ENCODE results near the gene ANXA6.

The ANXA6 gene

DNA sequence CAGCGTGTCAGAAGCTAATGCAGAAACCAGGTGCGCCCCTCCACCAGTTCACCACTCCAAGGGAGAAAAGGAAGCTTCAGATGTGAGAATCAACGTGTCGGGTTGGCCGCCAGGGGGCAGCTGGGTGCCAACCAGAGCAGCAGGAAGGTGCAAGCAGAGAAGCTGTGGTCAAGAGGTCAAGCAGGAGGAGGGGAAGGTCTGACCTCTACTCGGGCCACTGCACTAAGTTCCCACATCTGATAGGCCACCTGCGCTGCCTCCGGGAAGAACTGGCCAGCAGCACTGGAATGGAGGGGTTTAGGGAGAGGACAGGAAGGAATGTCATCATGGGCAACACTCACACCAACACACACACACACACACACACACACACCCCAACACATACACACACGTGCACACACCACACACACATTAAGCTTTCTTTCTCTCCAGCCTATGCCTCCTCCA, 31.4 kb downstream of the ANXA6 start:
- FAIRE-seq, result no peak

DNA sequence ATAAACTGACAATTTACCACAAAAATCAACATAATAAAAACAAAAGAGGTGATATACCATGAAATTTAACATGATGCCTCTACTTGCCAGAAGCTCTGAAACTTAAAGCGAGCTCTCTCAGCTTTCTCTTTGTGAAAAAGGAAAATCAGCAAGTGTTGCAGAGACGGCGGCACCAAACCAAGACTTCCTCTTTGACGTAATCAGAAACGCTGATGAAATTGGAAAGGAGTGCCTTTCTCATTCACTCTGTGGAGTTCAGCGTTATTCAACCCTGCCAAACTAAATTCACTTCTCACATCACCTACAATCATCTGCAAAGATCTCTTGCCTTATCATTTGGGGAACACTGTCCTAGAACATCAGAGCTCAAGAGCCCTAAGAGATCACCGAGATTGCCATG, 32.2 kb downstream of the ANXA6 start:
- FAIRE-seq, result no peak

DNA sequence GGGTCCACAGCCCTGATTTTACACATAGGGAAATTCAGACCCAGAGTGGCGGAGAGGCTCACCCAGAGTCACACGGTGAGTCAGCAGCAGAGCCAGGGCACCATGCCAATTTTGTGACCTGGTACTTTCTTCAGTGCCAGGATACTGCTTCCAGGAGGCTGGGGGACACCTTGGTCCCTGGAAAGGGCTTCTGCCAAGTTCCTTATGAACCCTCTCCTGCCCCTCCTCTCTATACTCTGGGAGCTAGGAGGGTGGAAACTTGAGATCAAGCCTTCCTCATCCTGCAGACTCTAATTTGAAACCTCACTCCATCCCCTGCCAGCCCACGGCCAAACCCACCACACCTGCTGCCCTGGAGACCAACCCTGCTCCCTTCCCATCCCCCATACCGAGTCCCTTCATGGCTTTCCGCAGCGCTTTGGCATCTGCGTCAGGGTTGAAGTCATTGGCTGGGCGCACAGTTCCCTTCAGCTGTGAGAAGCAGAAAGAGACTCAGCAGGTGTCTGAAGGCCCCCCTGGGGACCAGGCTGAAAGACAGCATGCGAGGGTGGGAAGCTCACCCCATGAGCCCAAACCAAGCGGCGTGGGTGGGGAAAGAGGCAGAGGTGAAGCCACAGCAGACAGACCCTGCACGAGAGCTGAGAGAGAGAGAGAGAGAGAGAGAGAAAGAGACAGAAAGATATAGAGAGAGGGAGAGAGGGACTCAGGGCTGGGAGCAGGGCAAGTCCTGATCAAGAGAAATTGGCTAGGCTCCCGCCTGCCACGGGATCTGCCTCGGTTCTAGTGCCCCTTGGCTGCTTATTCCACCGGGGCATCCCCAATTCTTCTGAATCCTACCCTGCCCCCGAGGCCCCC, 33.5 kb downstream of the ANXA6 start:
- no peak for FAIRE-seq

DNA sequence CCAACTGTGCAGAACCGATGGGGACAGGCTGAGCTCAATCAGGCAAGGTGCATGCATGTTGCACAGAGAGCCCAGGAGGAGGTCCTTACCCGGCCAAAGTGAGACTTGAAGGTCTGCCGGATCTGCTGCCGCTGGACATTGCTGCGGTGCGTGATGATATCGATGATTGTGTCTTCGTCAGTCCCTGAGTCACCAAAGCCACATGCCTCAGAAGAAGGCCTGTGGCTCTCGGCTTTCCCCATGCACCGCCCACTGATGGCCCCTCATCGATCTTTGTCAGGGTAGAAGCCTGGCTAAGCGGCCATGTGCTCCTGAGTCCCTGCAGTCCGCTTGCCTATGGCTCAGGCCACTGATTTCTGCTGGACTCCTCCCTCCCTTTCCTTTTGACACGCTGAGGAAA, 34.8 kb downstream of the ANXA6 start:
- no peak for FAIRE-seq

DNA sequence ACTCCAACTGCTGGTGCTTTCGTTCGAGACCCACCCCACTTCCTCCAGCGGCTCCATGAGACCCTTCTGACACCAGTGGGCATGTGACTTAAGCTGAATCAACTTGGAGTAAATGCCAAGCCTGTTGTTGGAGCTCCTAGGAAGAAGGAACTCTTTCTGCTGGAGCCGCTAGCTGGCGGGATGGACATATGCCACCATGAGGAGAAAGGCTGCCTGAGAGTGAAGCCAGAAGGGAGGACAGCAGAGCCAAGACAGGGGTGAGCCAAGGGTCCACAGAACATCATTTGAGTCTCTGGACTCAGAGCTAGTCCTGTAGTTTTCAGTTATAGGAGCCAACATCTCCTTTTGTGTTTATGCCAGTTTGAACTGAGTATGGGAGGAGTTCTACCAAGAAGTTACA, 35.9 kb downstream of the ANXA6 start:
- FAIRE-seq, result no peak

DNA sequence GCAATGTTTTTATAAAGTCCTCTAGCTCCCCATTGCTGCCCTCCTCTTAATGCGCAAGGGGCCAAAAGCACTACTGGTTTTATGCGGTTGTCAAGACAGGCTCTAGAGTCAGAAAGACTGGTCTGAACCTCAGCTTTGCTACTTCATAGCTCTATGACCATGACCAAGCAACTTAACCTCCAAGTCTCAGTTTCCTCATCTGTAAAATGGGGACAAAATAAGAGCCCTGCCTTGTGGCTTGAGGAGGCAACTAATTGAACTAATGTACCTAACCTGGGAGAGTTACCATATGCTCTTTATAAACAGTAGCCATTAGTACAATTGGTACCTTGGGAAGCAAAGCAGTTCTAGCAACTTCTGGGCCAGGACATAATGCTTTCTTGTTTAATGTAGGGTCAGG, 36.5 kb downstream of the ANXA6 start:
- FAIRE-seq, result no peak

DNA sequence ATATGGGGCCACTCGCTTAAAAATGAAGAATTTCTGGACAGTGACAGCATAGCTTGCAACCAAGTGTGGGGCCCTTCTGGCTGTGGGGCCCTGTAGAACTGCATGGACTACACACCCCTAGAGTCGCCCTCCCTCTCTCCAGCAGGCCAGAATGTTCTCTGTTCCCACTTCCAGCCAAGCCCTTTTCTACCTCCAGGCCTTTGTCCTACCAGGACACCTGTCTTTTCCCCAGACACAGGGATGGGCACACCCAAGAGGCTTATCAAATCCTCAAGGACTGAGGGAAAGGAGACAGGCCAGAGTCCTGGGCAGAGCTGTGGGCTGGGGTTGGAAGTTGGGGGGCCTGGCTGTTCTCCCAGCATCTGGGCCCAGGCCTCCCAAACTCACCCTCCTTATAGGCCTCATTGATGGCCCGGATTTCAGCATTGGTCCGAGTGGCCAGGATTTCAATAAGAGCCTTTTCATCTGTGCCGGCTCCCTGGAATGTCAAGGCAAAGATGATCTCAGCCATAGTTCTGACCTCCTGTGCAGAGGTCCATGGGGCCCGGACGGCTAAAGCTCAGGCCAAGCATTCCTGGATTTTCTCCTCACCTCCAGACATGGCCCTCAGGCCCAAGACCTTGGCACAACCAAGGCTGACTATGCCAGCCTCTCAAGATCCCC, 38.5 kb downstream of the ANXA6 start:
- FAIRE-seq, result no peak

DNA sequence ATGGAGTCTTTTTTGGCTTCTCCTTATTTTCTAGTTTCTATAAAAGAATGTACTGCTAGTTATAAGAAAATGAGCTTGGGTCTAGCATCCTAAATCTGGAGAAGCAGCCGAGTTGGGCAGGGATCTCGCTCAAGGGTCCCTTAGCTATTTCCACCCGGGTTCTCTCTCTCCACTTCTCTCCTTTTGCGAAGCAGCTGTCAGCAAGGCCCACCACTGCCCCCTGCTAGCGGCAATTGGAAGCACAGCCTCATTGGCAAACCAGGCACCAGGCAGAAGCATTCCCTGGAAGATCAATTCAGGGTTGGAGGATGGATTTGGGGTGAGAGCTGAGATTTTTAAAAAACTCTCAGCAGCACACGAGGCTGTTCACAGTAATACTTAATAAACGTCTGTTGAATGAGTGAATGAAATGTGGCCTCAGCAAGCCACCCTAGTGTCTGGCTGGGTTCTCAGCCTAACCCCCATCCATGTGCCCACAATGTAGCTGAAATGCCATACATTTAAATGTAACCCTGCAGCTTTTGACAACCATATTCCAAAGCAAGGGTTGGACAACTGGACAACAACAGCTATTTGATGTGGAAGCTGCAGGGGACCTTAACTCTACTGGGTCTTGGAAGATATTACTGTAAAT, 42.2 kb downstream of the ANXA6 start:
- no peak for FAIRE-seq

DNA sequence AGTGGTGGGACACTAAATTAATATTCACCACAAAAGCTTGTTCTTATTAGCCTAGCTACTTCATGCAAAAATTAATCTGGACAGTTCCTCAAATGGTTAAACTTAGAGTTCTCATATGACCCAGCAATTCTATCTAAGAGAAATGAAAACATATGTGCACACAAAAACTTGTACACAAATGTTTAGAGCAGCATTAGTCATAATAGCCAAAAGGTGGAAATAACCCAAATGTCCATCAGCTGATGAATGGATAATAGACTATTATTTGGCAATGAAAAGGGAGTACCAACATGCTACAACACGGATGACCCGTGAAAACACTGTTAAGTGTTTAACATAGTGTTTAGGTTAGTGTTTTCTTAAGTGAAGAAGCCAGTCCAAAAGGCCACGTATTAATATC, 43.9 kb downstream of the ANXA6 start:
- no peak for FAIRE-seq

DNA sequence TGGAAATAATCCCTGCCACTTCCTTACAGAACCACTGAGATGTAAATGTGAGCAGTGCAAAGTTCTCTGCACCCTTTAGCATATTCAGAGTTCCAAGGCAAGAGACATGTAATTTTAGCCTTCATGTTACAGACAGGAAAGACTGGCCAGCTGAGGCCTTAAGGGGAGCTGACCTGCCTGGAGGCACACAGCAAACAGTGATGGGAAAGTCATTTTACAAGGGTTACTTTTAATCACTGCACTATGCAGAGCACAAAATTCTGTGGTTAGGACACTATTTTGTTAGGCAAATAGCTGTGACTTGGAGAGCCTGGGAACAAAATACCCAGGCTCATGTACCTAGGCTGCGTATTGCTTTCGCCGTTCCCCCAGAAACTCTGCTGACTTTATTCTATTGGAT, 46.6 kb downstream of the ANXA6 start:
- no peak for FAIRE-seq

DNA sequence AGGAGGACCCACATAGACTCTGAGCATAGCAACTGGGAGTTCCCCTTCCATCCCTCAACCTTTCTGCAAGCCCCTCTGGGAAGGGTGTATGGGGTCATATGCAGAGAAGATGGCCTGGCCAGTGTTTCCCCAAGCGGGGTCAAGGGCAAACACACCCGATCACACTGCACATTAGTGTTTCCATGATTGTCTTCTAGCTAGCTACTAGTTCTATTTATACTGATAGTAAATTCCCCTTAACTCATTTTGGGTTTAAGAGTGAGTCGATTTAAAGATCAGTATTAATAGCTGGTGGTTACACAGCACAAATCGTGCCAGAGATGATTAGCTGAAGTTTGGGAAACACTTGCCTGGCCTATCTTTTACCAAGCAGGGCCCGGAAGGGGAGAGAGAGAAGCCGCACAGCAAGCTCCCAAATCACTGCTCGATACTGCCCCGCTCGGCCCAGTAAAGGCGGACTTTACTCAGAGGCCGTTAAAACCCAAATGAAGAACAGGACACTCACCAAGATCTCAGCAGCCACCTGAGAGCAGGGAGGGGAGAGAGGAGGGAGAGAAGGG, 47.4 kb downstream of the ANXA6 start:
- FAIRE-seq, result no peak

DNA sequence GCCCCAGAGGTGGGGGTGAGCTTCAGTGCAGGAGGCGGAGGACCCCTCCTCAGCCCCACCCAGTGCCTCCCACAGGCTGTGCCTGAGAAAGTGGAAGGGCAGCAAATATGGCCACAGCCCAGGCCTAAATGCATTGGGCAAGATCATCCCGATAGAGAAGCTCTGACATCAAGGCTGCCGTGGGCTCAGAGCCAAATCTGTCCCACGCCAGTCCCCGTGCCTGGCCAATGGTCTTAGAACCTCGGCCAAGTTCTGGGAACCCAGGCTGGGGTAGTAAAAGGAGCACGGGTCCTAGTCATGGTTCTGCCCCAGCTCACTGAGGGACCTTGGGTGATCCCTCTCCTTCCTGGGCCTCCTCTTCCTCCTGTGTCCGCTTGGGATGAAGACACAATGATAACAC, 49.0 kb downstream of the ANXA6 start:
- FAIRE-seq, result no peak

DNA sequence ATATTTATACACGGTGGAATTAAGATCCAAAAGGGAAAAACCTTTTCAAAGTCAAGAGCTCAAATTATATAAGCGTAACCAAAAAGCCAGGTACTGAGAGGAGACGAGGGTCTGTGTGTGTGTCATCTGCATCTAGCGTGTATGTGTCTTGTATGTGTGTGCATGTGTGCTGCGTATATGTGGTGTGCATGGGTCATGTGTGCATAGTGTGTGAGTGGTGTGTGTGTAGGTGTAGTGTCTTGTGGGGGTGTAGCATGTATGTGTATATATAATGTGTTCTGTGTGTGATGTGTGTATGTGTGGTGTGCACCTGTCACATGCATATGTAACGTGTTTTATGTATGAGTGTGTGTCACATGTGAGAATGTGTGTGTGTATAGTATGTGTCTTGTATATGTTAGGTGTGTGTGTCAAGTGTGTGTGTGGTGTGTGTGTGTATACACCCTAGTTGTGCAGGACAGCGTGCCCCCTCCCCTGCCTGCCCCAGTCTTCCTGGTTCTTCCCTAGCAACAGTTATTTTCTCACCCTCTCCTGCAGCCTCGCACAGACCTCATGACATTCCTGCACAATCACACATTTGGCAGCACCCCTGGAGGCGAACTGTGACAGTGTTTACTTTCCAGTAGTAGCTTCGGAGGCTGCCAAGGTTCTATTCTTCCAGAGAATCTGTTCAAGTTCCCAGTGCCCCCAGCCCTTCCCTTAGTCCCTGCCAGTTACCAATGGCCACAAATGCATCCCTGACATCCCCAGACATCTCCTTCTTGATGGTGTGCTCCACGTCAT, 49.6 kb downstream of the ANXA6 start:
- no peak for FAIRE-seq

DNA sequence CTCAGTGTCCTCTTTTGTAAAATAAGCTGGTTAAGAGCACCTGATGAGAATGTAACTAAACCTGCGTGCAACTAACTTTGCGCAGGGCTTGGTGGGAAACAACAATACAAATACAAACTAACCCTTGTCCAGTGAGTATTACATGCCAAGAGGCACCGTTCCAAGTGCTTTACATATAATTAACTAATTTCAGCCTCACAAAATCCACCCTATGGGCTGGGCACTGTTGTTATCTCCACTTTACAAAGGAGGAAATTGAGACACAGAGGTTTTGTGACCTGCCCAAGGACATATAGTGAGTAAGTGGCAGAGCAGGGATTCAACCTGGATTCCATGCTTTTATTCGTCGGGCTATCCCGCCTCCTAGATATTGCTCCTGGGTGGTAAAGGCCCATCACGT, 50.5 kb downstream of the ANXA6 start:
- no peak for FAIRE-seq

DNA sequence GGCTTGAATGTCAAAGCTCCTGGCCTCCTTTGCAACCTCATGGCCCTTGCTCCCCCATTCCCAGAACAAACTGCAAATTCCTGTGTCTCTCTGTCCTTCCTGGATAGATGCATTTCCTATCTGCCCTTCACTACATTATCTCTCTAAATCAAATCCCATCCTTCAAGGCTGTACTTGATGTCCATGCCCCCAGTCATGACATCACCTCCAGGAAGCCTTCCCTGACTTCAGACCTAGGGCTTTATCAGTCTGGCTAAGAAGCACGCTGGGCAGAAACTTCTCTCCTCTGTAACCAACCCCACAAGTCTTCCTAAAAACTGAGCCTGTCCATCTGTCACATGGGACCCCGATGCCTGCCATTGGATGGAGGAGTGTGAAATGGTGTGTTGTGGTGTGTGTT, 51.1 kb downstream of the ANXA6 start:
- FAIRE-seq, result no peak

DNA sequence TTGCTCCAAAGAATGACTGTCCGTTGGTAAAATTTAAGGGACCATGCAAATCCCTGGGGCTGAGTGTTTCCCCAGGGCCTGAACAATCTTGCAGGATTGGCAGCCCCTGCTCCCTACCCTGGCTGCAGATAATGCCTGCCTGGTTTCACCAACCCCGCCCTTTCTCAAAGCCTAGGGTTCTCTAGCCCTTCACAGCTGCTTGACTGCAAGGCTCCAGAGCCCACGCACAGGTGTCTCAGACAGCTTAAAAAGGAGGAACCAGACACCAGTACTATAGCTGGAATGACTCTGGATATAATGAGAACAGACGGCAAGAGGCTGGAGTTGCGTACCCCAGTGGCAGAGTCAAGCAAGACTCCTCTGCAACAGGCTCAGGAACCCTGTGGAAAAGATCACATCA, 51.5 kb downstream of the ANXA6 start:
- no peak for FAIRE-seq

DNA sequence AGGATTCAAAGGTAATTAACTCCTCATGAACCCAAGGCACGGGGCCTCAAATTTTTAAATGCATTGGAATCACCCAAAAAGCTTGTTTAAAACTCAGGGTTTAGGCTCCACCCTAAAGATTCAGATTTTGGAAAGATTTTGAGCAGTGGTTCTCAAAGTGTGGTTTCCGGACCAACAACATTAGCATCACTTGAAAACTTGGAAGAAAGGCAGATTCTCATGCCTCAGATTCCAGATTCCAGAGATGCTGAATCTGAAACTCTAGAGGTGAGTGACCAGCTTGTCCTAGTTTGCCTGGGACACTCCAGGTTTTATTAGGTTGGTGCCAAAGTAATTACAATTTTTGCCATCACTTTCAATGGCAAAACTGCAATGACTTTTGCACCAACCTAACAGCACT, 52.0 kb downstream of the ANXA6 start:
- FAIRE-seq, result no peak

DNA sequence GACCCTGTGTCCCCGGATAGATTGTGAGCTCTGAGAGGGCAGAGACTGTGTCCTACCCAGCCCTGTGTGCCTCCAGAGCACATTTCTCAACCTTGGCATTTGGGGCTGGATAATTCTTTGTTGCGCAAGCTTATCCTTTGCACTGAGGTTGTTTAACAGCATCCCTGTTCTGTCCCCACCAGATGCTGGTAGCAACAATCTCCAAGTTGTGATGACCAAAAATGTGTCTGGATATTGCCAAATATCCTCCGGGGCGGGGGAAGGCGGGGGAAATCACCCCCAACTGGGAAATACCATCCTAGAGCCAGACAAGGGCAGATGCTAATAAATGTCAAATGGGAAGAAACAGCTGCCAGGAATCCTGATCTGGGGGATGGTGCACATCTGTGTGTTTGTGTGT, 52.8 kb downstream of the ANXA6 start:
- no peak for FAIRE-seq

DNA sequence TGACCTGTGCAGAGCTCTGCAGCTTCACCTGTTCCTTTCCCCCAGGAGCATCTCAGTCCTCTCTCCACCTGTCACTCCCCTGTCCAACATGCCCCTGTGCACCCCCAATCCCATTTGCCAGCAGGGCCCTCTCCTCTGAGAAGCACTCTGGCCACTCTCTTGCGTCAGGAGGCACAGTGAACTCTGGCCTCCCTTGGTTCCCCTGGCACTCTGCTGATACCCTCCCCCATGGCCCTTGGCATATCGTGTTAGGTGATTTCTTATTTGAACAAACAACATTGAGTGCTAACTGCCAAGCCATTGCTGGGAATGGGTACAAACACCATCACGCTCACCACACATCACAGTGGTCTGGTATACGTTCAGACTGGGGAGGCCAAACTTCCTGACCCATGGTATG, 55.8 kb downstream of the ANXA6 start:
- no peak for FAIRE-seq

DNA sequence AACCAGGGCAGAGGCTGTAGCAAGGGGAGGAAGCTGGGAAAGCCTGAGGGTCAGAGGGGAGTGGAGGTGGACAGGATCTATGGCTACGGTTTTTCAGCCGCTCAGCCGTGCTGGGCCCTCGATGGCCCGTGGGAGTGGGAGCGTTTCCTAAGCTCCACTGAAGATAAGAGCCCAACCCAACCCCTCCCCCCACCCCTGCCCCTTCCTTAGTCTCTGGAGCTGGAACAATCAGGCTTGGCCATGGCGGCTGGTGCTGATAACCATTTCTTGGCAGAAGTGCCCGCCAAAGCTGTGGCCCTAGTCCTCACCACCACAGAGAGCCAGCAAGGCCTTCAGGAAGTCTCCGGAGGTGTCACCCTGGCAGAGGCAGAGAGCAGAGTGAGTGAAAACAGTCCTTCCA, 56.4 kb downstream of the ANXA6 start:
- no peak for FAIRE-seq

DNA sequence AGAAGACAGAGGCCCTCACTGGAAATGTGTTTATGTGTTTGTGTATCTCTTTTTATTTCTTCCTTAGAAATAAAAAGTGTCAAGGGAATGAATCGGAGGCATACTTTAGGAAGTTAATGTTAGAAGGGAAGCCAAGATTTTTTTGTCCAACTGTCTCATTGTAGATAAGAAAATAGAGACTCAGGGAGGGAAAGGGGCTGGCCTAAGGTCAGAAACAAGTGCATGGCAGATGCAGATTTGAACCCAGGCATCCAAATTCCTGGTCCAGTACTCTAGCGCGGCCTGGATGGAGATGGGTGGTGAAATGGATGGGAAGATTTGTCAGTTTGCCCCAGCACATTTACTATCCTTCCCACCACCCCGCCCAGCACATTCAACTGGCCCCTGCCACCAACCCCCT, 56.9 kb downstream of the ANXA6 start:
- FAIRE-seq, result no peak

DNA sequence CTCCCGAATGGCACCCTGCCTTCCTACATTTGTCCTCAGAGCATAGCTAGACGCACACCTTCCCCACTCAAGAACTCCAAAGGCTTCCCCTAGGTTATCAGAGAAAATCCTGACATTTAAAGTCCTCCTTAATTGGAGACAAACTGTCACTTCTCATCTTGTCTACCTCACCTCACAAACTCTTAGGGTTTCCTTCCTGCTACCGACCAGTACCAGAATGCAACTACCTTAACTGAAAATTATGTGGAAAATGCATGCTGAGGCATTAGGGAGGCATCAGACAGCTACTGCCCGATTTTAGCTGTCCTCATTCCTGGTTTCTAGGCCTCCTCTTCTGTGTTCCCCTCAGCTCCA, 58.8 kb downstream of the ANXA6 start:
- FAIRE-seq, result no peak

All from endometrium (tissue), 2 donors.